Measurements from ENCODE around the gene ZNF337. TPM values are rescaled to one million over a fixed set of nuclear protein-coding genes. Genes with fewer than 3 reads are reported as not detected.

ZNF337 gene
- total and polyA plus RNA-seq, 2 donors (not counting 3 experiments of a cell fraction or from before 2014, with no cell fraction given), result 8.5 to 16.7 TPM

GRCh38 chr20:25723975-25724374, 27.3 kb upstream of the ZNF337 start:
- Histone ChIP-seq H3K9ac (replicated peaks; ENCODE audit: extremely low read depth, insufficient read depth, low read length) (no peak overlapping the region), H3K79me2 (ENCODE audit: control insufficient read depth, insufficient read depth, low read length) (no peaks in the 10 kb centered on the region), H2AFZ (ENCODE audit: low read depth, low read length) (no peak overlapping the region), H3K9me1 (replicated peaks; ENCODE audit: control insufficient read depth, extremely low read depth, insufficient read depth, low read length) (no peaks in the 10 kb centered on the region), H4K20me1 (replicated peaks; ENCODE audit: control insufficient read depth, extremely low read depth, insufficient read depth, low read length) (no peaks in the 10 kb centered on the region), H3K27ac (ENCODE audit: insufficient read depth, low read depth, low read length) (no peak overlapping the region), H3K4me1 (ENCODE audit: control insufficient read depth, extremely low read depth, insufficient read depth, low read length) (no peaks in the 10 kb centered on the region), H3K27me3 (ENCODE audit: control insufficient read depth in 2 of 2, insufficient read depth in 2 of 2, low read length in 2 of 2) (no peaks in the 10 kb centered on the region), H3K4me2 (ENCODE audit: insufficient read depth, low read length) (no peak overlapping the region), H3K36me3 (ENCODE audit: control insufficient read depth in 2 of 2, extremely low read depth in 1 of 2, insufficient read depth in 2 of 2, low read length in 2 of 2) (no peaks in the 10 kb centered on the region), H3K4me3 (replicated peaks in 1 of 3; ENCODE audit: insufficient read depth in 1 of 3, low read depth in 1 of 3, low read length in 3 of 3) (no peak overlapping the region), H3K9me3 (replicated peaks; ENCODE audit: control insufficient read depth, insufficient read depth, low read length) (no peaks in the 10 kb centered on the region)
- intact Hi-C loops (cut with micrococcal nuclease) (no loop called here), dilution Hi-C loops (cut with MboI; ENCODE audit: extremely low pct_ligation_motif_present, low sequenced_read_pairs) (no loop called here)
- DNase-seq (ENCODE audit: low read depth, low spot score) (no peak), FAIRE-seq (no peak)
- no peak for TF ChIP-seq FOS (IDR thresholded peaks at IDR 0.05; ENCODE audit: borderline replicate concordance, insufficient read depth, low read length)
- no peak for TF ChIP-seq MAX (IDR thresholded peaks at IDR 0.05; ENCODE audit: insufficient read depth, insufficient read length)
- no peak for TF ChIP-seq POLR2AphosphoS5 (IDR thresholded peaks at IDR 0.05; ENCODE audit: insufficient read depth, low read depth, low read length)
- no peak for TF ChIP-seq EZH2 (IDR thresholded peaks at IDR 0.05; ENCODE audit: borderline replicate concordance, low read depth, low read length, severe bottlenecking)
- no peak for TF ChIP-seq MYC (IDR thresholded peaks at IDR 0.05; ENCODE audit: low read depth, low read length)
- no peak for TF ChIP-seq GATA2 (IDR thresholded peaks at IDR 0.05; ENCODE audit: insufficient read depth, insufficient read length, low read depth, low read length)
- no peak for TF ChIP-seq CTCF (IDR thresholded peaks at IDR 0.05; ENCODE audit: extremely low read depth in 1 of 2, insufficient read depth in 1 of 2, low read depth in 1 of 2, low read length in 2 of 2)
- no peak for TF ChIP-seq POLR2A (IDR thresholded peaks at IDR 0.05; ENCODE audit: low read depth, low read length)
- no peak for TF ChIP-seq JUN (IDR thresholded peaks at IDR 0.05; ENCODE audit: borderline replicate concordance, insufficient read depth, insufficient read length, low read depth)
- CTCF ChIA-PET, result no interaction called here
- no TSS peak for BruUV-seq (replicated peaks)
- POLR2A ChIA-PET, result no interaction called here

All from endothelial cell of umbilical vein (primary cell).